Astrocyte (in vitro differentiated cells and primary cell): ENCODE measurements around the gene SLAMF7. TPM values are rescaled to one million over a fixed set of nuclear protein-coding genes. Genes with fewer than 3 reads are reported as not detected.

Experiments used
- DNase-seq: peaks from one replicate; pipeline ENCODE4 v3.0.0-alpha.2; 2010; ENCODE audit warnings: low read depth
- FAIRE-seq: peaks from 2 replicates; lab custom pipeline; 2011; peaks lifted over from hg19 to GRCh38; lab: Jason Lieb, UNC
- H2AFZ ChIP-seq: 2 replicates; pipeline ENCODE4 v1.6.0; 2012; ENCODE audit warnings: low read depth, low read length, inconsistent platforms
- H3K27ac ChIP-seq: 2 replicates; pipeline ENCODE4 v1.5.1; 2011; ENCODE audit warnings: low read depth, low read length, inconsistent platforms
- H3K27me3 ChIP-seq: 2 replicates; pipeline ENCODE4 v1.6.0; 2011; ENCODE audit warnings: low read length, inconsistent platforms; ENCODE audit not compliant: insufficient read depth
- H3K36me3 ChIP-seq: 2 replicates; pipeline ENCODE4 v1.5.1; 2011; ENCODE audit warnings: low read length, inconsistent platforms; ENCODE audit not compliant: insufficient read depth
- H3K4me1 ChIP-seq: 2 replicates; pipeline ENCODE4 v1.5.1; 2011; ENCODE audit warnings: low read length, inconsistent platforms; ENCODE audit not compliant: insufficient read depth
- H3K4me2 ChIP-seq: 2 replicates; pipeline ENCODE4 v1.6.0; 2012; ENCODE audit warnings: low read length, inconsistent platforms
- H3K4me3 ChIP-seq: 2 replicates; pipeline ENCODE4 v1.5.1; 2011; ENCODE audit warnings: low read depth, mild to moderate bottlenecking, low read length, inconsistent platforms; ENCODE audit not compliant: insufficient read depth
- H3K79me2 ChIP-seq: 2 replicates; pipeline ENCODE4 v1.6.0; 2012; ENCODE audit warnings: mild to moderate bottlenecking, low read length, inconsistent platforms; ENCODE audit not compliant: insufficient read depth
- H3K9ac ChIP-seq: 2 replicates; pipeline ENCODE4 v1.6.0; 2012; ENCODE audit warnings: mild to moderate bottlenecking, low read length, inconsistent platforms
- H3K9me3 ChIP-seq: 2 replicates; pipeline ENCODE4 v1.5.1; 2012; ENCODE audit warnings: low read depth, mild to moderate bottlenecking, low read length, inconsistent platforms; ENCODE audit not compliant: insufficient read depth
- H4K20me1 ChIP-seq: 2 replicates; pipeline ENCODE4 v1.6.0; 2012; ENCODE audit warnings: low read length, inconsistent platforms; ENCODE audit not compliant: insufficient read depth
- H3K27ac Mint-ChIP-seq: one replicate; pipeline ENCODE4 v1.8.0; 2021; ENCODE audit warnings: mild to moderate bottlenecking, mixed read lengths; ENCODE audit not compliant: unreplicated experiment
- H3K27me3 Mint-ChIP-seq: one replicate; pipeline ENCODE4 v1.8.0; 2021; ENCODE audit warnings: low read depth, mixed read lengths; ENCODE audit not compliant: unreplicated experiment
- H3K36me3 Mint-ChIP-seq: one replicate; pipeline ENCODE4 v1.8.0; 2021; ENCODE audit warnings: low read depth, mixed read lengths; ENCODE audit not compliant: unreplicated experiment
- H3K4me1 Mint-ChIP-seq: one replicate; pipeline ENCODE4 v1.8.0; 2021; ENCODE audit warnings: low read depth, mixed read lengths; ENCODE audit not compliant: unreplicated experiment
- H3K4me3 Mint-ChIP-seq: one replicate; pipeline ENCODE4 v1.8.0; 2021; ENCODE audit warnings: mild to moderate bottlenecking, moderate library complexity, mixed read lengths; ENCODE audit not compliant: unreplicated experiment
- H3K9me3 Mint-ChIP-seq: one replicate; pipeline ENCODE4 v1.8.0; 2021; ENCODE audit warnings: mild to moderate bottlenecking, mixed read lengths; ENCODE audit not compliant: unreplicated experiment
- CTCF ChIP-seq: IDR thresholded peaks from 2 replicates; pipeline ENCODE4 v1.5.1; 2011; ENCODE audit warnings: low read depth, mild to moderate bottlenecking, inconsistent platforms, low read length, moderate library complexity; ENCODE audit not compliant: insufficient read depth
- EZH2 ChIP-seq: IDR thresholded peaks from 2 replicates; pipeline ENCODE4 v1.6.1; 2012; ENCODE audit warnings: mild to moderate bottlenecking, low read length, inconsistent platforms; ENCODE audit not compliant: insufficient read depth
- total RNA-seq: library from RNA; stranded (reverse); gene quantifications from 2 replicates; pipeline ENCODE4 v1.2.1, GENCODE V29; 2021

SLAMF7 gene
- total RNA-seq, 1 donor from 2014 or later, result 0.32 TPM

GRCh38 chr1:160740133-160740688, 1.2 kb downstream of the SLAMF7 start:
- no peak for FAIRE-seq

GRCh38 chr1:160741092-160741501, 2.0 kb downstream of the SLAMF7 start:
- Histone ChIP-seq H3K4me2 (no peak overlapping the region), H3K4me1 (no peaks in the 10 kb centered on the region), H3K79me2 (no peaks in the 10 kb centered on the region), H3K9me3 (no peaks in the 10 kb centered on the region), H2AFZ (no peak overlapping the region), H3K27ac (no peak overlapping the region), H3K4me3 (no peak overlapping the region), H3K27me3 (peaks cover 2% of the 10 kb centered on the region), H3K9ac (no peak overlapping the region), H4K20me1 (no peaks in the 10 kb centered on the region), H3K36me3 (no peaks in the 10 kb centered on the region)
- peaks cover 1% of the 10 kb centered on the region for H3K4me1 Mint-ChIP-seq
- DNase-seq (no peak), FAIRE-seq (no peak)
- no peak overlapping the region for H3K27ac Mint-ChIP-seq
- no peak overlapping the region for H3K4me3 Mint-ChIP-seq
- H3K36me3 Mint-ChIP-seq, result no peaks in the 10 kb centered on the region
- peaks cover under 1% of the 10 kb centered on the region for H3K9me3 Mint-ChIP-seq
- no peaks in the 10 kb centered on the region for H3K27me3 Mint-ChIP-seq
- no peak for TF ChIP-seq CTCF
- no peak for TF ChIP-seq EZH2

More at GRCh38 chr1:160740133-160740688, 1.2 kb downstream of the SLAMF7 start:
- no peak for DNase-seq
- H3K4me2 ChIP-seq, result no peak overlapping the region
- no peaks in the 10 kb centered on the region for H3K79me2 ChIP-seq
- Mint-ChIP-seq H3K36me3 (no peaks in the 10 kb centered on the region), H3K4me1 (peaks cover 1% of the 10 kb centered on the region), H3K9me3 (peaks cover 3% of the 10 kb centered on the region), H3K4me3 (no peak overlapping the region), H3K27ac (no peak overlapping the region), H3K27me3 (no peaks in the 10 kb centered on the region)
- H3K27me3 ChIP-seq, result peaks cover 2% of the 10 kb centered on the region
- no peak overlapping the region for H2AFZ ChIP-seq
- no peak for TF ChIP-seq CTCF
- TF ChIP-seq EZH2, result no peak
- H3K9ac ChIP-seq, result no peak overlapping the region
- no peaks in the 10 kb centered on the region for H4K20me1 ChIP-seq
- no peak overlapping the region for H3K27ac ChIP-seq
- no peaks in the 10 kb centered on the region for H3K4me1 ChIP-seq
- H3K36me3 ChIP-seq, result no peaks in the 10 kb centered on the region
- no peak overlapping the region for H3K4me3 ChIP-seq
- no peaks in the 10 kb centered on the region for H3K9me3 ChIP-seq

- no peaks in the 10 kb centered on the region for H3K9me3 ChIP-seq
- Mint-ChIP-seq H3K36me3 (no peaks in the 10 kb centered on the region), H3K9me3 (no peaks in the 10 kb centered on the region), H3K4me1 (peaks cover 1% of the 10 kb centered on the region), H3K4me3 (no peak overlapping the region), H3K27ac (no peak overlapping the region), H3K27me3 (no peaks in the 10 kb centered on the region)
- no peaks in the 10 kb centered on the region for H3K4me1 ChIP-seq
- H3K27me3 ChIP-seq, result peaks cover 2% of the 10 kb centered on the region
- no peaks in the 10 kb centered on the region for H3K36me3 ChIP-seq
- H3K4me2 ChIP-seq, result no peak overlapping the region
- no peaks in the 10 kb centered on the region for H3K79me2 ChIP-seq
- H2AFZ ChIP-seq, result no peak overlapping the region
- H3K9ac ChIP-seq, result no peak overlapping the region
- no peak overlapping the region for H3K27ac ChIP-seq
- H3K4me3 ChIP-seq, result no peak overlapping the region
- DNase-seq, result no peak
- H4K20me1 ChIP-seq, result no peaks in the 10 kb centered on the region
- no peak for TF ChIP-seq EZH2
- no peak for TF ChIP-seq CTCF
- FAIRE-seq, result no peak
Measured at GRCh38 chr1:160741612-160742348, 2.7 kb downstream of the SLAMF7 start.
